ENCODE measurements around the gene IKZF2.

IKZF2 gene

GRCh38 chr2:213098612-213099011, 52.8 kb downstream of the IKZF2 start:
- DNase-seq = no peak

GRCh38 chr2:213091765-213092164, 59.6 kb downstream of the IKZF2 start:
- no peak for DNase-seq

- no peak for DNase-seq
These were observed 60.6 kb downstream of the IKZF2 start for GRCh38 chr2:213090772-213091171.

GRCh38 chr2:213089438-213089837, 62.0 kb downstream of the IKZF2 start:
- no peak for DNase-seq

- DNase-seq = no peak
These were observed 64.4 kb downstream of the IKZF2 start for GRCh38 chr2:213087040-213087439.

- DNase-seq = no peak
These were observed 64.8 kb downstream of the IKZF2 start for GRCh38 chr2:213086571-213086970.

GRCh38 chr2:213086050-213086449, 65.4 kb downstream of the IKZF2 start:
- no peak for DNase-seq

- DNase-seq = no peak
These were observed 65.9 kb downstream of the IKZF2 start for GRCh38 chr2:213085538-213085937.

- DNase-seq = no peak
These were observed 67.2 kb downstream of the IKZF2 start for GRCh38 chr2:213084261-213084660.

GRCh38 chr2:213080969-213081617, 70.3 kb downstream of the IKZF2 start:
- DNase-seq = no peak

- DNase-seq = no peak
These were observed 71.7 kb downstream of the IKZF2 start for GRCh38 chr2:213079756-213080155.

- DNase-seq = no peak
These were observed 72.7 kb downstream of the IKZF2 start for GRCh38 chr2:213078686-213079085.

GRCh38 chr2:213069531-213069930, 81.9 kb downstream of the IKZF2 start:
- DNase-seq = no peak

- DNase-seq = no peak
These were observed 82.6 kb downstream of the IKZF2 start for GRCh38 chr2:213068676-213069359.

- no peak for DNase-seq
These were observed 83.5 kb downstream of the IKZF2 start for GRCh38 chr2:213067888-213068287.

GRCh38 chr2:213066443-213066743, 85.0 kb downstream of the IKZF2 start:
- DNase-seq = no peak

- DNase-seq = no peak
These were observed 85.6 kb downstream of the IKZF2 start for GRCh38 chr2:213065583-213066442.

GRCh38 chr2:213064099-213064498, 87.3 kb downstream of the IKZF2 start:
- DNase-seq = no peak

- DNase-seq = no peak
These were observed 93.4 kb downstream of the IKZF2 start for GRCh38 chr2:213057977-213058376.

- DNase-seq = no peak
These were observed 105.0 kb downstream of the IKZF2 start for GRCh38 chr2:213046431-213046830.

- no peak for DNase-seq
These were observed 107.8 kb downstream of the IKZF2 start for GRCh38 chr2:213043566-213043965.

GRCh38 chr2:213042262-213042661, 109.2 kb downstream of the IKZF2 start:
- DNase-seq = no peak

- DNase-seq = no peak
These were observed 114.6 kb downstream of the IKZF2 start for GRCh38 chr2:213036836-213037235.

GRCh38 chr2:213034585-213034984, 116.8 kb downstream of the IKZF2 start:
- peak; percentile 22 for DNase-seq

Data from activated CD4-positive, alpha-beta T cell treated with anti-CD3 and anti-CD28 coated beads, Interleukin-10, Interleukin-2, amounts not matched to agents 100 ng/mL and 50 ng/mL, durations not matched to agents 16 hours and 8 hours (primary cell).